ENCODE data around the gene CREB3L2.

CREB3L2 gene

DNA sequence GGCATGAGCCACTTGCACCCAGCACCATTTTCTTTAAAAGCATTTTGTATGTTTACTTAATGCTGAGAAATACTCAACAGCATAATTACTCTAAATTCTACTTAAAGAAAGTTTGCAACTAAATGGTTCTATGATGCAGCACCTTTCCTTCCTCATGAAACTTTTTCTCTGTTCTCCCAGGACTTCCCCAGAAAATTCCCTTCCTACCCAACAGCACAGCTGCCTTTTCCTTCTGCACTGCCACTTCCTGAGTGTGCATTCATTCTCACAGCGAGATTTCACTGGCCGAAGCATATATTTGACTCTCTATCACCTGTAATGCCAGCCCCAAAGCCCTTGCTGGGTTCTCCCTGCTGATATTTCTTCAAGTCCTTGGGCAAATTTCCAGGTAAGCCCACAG lies 113.6 kb downstream of the CREB3L2 start:
- DNase-seq: no peak

DNA sequence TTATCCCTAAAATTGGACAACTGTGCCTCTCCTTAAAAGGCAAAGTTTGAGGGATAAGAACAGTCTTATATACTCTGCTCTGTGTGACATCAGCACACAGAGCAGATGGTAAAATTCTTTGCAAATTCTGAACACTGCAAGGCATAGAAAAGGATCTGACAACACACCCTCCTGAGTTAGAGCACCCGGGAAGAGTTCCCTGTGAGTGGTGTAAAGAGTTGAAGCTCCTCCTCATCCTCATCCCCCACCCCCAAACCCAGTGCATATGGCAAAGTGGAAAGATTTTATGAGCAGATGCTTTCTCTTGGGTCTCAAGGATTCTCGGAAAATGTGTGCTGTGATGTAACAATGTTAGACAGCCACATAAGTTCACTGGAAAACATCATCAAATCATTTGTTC lies 115.1 kb downstream of the CREB3L2 start:
- no peak for DNase-seq

DNA sequence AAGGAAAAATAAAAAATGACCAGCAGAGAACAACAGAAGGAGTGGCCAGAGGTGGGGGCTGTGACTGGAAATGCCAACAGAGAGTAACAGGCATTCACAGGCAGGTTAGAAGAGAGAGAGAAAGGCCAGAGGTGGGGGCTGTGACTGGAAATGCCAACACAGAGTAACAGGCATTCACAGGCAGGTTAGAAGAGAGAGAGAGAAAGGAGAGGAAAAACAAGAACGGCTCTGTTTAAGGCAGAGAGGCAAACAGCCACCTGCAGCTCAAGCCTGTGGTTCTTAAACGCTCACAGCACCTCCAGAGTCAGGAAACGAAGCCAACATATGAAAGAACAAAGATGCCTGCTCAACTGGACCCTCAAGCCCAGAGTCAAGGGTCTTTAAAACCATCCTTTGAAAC lies 115.6 kb downstream of the CREB3L2 start:
- no peak for DNase-seq

DNA sequence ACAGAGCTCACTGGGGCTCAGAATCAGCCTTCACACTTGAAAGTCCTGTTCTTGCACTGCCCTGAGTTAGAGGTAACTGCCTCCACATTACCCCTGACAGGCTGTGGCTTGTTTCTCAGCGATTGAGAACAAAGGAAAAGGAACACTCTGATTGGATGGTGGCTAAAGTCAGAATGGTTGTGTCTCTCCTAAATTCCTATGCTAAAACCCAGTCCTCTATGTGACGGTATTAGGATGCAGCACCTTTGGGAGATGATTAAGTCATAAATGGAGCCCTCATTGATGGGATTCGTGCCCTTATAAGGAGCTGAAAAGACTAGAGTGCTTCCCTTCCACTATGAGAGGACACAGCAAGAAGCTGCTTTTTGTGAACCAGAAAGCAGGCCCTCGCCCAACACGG lies 116.2 kb downstream of the CREB3L2 start:
- DNase-seq: no peak

DNA sequence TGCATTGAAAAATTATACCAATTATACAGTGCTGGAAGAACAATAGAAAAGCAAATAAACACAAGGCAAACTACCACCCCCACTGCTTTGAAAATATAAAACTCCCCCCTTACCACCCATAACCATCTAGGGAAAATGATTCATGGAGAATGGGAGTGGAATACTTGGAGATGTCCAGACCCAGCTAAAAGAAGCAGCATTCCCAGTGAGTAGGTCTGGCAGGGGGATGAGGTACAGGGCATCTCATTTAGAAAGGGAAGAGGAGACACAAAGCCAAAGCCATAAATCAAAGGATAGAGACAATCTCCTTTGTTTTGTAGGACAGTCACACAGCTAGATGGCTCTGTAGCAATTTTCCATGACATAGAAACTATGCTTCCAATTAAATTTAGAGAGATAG lies 119.1 kb downstream of the CREB3L2 start:
- DNase-seq: no peak

DNA sequence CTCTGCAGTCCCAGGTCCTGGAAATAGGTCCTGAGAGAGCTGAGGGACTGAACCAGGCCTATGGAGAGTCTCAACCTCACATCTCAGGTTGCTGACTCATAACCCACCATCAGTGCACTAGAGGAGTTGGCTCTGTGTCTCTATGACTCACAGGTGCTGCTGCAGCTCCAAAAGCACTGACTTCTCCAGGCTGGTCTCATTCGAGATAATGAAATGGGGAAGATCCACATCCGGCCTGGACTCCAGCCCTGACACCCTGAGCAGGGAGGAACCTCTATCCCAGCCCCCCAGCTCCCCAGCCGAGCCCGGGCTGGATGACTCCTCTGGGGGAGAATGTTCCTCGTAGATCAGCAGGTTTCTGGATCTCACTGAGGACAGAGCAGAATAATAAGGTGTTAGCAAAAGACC lies 119.6 kb downstream of the CREB3L2 start:
- no peak for DNase-seq

GRCh38 chr7:137881607-137882260 lies 120.2 kb downstream of the CREB3L2 start:
- DNase-seq: no peak

DNA sequence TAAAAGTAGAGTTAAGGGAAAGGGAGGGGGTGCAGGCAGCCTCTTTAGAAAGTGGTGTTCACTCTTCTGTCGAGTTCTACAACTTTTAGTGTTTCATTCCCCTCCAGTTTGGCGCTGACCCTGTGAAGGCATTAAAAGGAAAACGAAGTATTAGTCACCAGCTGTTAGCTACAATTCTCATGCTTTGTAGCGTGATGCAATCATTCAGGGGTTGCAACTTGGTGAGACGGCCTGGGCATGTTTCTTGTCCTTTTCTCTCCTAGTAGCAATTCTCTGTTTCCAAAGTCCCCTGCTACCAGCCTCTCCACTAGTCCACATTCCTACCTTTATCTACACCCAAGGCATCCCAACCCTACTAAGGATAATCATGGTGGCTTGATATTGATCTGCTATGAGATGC lies 121.5 kb downstream of the CREB3L2 start:
- DNase-seq: no peak

DNA sequence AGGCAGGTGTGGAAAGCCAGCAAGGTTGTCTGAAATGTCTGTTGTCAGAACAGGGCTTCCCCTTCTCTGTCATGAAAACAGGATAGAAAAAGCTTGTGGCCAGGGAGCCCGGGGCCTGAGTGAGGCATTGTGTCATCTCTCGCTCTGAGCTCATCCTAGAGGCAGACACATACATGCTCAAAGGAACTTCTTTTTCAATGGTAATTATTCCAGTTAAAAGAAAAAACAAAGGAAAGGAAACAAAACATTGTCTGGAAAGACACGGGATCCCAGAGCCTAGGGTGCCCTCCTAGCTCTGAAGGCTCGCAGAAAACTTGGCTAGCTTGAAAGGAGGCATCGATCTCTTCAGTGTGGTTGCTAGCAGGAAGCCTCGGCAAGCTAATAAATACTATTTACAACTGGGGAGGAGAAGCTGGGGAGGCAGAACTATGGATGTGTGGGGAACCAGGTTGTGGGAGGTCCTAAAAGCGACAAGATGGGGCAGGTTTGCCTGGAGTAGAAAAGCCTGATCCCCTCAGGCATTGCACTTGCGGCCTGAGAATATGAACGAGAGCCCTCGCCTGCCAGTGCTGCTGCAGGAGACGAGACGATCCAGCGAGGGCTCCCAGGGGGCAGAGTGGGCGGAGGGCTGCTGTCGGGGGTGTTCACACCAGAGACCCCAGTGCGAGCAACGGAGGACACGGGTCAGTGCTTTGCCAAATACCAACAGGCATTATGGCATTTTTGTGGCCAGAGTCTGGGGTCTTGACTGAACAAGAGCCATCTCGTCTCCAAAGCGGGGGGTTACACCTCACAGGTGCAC lies 122.3 kb downstream of the CREB3L2 start:
- no peak for DNase-seq

DNA sequence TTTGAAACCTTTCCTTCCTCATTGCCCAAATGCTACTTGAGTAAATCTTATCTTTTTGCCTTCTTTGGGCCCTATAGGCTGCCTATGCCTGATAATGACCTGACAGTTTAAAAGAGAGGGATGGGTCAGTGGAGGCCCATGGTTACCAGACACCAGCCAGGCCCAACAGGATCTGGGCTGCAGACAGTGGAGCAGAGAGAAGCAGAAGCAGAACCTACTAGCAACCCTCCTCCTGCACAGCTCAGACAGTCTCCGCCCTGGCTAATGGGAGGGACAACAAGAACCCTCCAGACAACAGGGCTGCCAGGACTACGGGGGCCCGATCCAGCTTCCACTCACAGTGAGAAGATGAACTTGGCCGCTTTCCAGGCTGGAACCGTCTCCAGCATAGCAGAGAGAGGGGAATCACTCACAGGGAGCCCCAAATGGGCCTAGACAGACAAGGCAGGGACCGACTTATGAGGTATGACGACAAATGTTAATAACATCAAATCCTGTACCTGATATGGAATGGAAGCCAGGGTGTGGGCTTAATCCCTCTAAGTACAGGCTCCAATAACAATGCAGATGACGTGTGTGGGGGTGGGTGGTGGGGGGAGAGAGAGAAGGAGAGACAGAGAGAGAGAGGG lies 123.4 kb downstream of the CREB3L2 start:
- DNase-seq: no peak

DNA sequence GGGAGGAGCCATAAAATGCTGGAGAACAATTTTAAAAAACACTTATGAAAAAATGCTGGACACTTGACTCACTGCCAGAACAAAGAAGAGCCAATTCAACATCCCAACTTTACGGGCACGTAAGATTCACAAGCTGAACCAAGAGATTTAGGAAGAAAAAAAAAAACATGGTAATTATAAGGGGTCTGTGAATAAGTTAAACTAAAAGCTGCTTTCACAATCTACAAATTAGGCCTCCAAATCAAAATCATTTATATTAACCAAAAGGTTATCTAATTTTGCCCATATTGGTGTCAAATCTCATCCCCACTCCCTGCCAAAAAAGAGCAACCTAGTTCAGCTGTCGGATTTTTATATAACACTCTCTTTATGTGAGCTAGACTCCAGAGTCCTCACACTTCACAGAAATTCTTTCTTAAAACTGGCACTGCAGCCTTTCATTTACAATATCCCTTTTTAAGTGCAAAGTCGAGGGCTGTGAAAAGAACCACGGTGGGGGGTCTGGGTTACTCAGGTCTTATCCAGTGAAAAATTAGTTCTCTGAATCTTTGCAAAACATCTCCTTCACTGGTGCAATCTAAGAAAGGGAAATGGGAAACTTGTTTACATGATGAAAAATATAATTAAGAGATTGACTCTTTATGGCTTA lies 124.7 kb downstream of the CREB3L2 start:
- no peak for DNase-seq

GRCh38 chr7:137875746-137876145 lies 126.1 kb downstream of the CREB3L2 start:
- DNase-seq: no peak

DNA sequence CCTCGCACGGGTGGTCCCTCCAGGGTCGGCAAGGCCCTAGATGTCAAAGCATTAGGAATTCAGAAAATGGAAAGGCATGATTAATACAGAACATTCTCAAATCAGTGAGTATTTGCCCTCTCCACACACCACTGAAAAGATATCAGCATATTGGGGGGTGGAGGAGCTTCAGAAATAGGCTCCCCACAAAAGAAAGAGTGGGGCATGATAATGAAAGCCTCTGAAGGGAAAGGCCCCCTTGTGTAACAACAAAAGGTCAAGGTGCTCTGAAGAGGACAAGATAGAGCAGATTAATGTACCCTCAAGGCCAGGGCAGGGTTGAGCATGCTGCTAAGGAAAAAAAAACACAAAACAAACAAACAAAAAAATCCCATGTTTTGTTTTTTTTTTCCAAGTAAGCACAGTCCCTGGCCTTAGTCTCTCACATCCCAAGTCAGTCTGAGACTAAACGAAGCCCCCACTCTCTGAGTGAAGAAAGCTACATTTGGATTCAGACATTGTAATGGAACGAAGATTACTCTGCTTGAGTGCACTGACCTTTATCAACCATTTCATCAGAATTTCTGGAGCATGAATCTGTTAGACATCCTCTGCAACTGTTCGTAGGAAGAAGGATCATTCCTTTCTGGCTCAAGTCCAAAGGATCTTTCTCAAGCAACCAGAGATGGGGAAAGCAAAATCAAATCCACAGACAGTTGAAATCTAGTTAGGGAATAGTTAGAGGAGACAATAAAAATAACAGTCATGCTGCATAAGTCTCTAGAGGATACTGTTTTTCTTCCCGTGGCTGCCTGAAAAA lies 127.7 kb downstream of the CREB3L2 start:
- no peak for DNase-seq

GRCh38 chr7:137873524-137873923 lies 128.4 kb downstream of the CREB3L2 start:
- no peak for DNase-seq

DNA sequence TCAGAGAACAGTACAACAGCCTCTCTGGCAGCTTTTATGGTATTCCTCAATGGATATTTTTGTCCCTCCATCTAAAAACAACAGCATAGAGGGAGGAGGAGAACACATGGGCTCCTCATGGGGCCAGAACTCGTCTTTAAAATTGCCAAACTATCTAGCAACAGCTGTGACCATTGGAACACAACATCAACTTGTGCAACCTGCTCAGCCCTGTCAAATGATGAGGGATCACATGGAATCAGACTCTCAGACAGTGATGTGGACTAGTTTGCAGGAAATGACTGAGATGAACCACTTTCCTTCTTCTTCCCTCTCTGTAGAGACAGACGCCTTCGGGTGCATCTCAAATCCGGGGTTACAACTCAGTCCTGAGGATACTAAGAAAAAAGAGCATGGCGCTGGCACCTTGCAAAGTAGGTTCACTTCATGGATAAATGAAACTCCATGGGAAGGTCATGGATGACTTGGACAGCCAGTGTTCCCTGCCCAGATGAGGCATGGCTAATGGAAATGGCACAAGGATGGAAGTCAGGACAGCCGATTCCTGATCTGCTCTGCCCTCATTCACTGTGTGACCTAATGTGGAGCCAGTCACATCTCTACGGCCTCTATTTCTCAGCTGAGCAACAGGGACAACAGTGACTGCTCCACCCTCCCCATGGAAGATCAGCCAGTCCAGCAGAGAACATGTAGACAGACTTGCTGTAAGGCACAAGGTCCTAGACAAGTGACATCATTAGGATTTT lies 130.5 kb downstream of the CREB3L2 start:
- DNase-seq: no peak

DNA sequence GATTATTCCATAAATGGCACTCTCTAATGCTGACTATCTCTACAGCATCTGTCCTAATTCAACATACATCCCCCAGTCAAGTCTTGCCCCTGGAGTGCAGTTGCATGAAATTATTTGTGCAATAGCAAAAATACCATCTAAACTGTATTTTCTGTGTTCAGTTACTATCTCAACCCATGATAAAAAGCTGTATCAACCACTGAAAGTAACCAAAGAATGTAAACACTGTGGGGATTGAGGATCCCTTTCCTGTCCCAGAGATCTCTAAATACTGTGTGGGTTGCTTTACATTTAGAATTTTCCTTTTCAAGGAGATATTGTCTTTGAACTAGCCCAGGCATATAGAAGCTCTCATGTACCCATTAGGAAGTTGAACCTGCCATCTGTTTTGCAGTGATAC lies 131.2 kb downstream of the CREB3L2 start:
- DNase-seq: no peak

DNA sequence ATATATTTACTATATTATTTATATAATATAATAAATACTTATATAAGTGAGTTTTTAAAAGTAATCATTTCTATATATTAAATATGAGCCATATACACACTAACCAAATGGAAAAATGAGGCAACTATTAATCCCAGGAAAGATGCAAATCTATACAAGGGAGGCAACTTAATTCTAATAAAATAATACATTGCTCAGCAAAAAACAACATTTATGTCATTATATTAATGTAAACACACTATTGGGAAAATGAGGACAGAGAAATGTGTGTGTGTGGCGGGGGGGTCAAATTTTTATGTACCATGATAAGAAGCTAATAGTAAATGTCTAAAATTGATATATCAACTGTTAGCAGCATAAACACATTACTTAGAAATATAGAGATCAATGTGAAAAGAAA lies 131.8 kb downstream of the CREB3L2 start:
- DNase-seq: no peak

DNA sequence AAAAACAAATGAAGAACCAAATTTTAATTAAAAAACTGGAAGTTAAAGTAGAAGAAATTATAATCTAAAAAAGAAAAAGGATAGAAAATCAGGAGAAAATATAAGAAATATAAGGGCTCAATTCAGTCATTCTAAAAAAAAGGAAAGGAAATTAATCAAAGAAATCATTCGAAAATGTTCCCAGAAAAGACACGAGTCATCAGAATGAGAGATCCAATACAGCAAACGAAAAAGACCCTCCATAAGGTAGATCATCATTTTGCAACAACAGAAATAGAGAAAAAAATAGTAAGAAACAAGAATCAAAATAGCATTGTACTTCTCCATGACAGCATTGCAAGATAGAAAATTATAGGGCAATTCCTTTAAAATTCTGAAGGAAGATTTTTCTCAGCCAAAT lies 132.6 kb downstream of the CREB3L2 start:
- no peak for DNase-seq

- DNase-seq: no peak
Measured at GRCh38 chr7:137867289-137867688, 134.6 kb downstream of the CREB3L2 start.

DNA sequence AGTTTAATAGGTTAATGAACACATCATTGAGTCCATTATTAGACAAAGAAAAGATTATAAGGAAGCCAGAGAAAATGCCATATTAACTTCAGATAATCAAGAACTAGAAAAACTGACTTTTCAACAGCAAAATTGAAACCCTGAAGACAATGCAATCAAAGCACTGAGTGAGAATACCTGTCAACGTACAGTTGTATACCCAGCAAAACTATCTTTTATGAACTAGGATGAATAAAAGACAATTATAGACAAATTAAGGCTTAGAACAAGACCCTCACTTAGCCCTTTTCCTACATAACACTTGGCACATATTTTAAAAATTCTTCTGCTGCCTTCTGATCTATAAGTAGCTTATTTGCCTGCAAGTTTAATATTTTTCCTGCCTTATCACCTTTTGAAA lies 136.1 kb downstream of the CREB3L2 start:
- DNase-seq: no peak

DNA sequence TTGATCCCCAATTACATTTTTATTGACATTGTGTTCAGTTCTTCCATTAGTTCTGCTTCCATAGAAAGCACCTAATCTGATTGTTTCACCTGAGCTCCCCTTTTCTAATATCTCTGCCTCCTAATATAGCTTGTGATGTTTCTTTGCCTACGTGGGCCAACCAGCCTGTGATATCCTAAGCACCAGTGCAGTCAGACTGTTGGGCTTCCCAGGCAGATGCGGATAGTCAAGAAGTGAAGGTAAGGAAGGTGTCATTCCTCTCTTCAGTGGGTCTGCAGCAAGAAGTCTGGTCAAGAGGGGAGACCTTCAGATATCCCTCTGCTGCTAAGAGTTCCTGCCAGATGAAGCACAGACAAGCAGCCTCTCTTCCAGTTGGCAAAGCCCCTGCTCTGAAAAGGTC lies 138.9 kb downstream of the CREB3L2 start:
- DNase-seq: no peak

GRCh38 chr7:137862358-137862757 lies 139.5 kb downstream of the CREB3L2 start:
- no peak for DNase-seq
